AG04450 (cell line): ENCODE measurements around the gene MKI67. TPM values are rescaled to one million over a fixed set of nuclear protein-coding genes. Genes with fewer than 3 reads are reported as not detected.

Experiments used
- CTCF ChIA-PET: fragments of 300-600, 350-600 bp; formaldehyde crosslinking; extraction: SDS; loops from one replicate; lab custom pipeline; 2022; ENCODE audit warnings: antibody characterized with exemption, inconsistent platforms; lab: Charles Lee
- POLR2A ChIA-PET: fragments of 350-600 bp; formaldehyde crosslinking; extraction: SDS; loops from one replicate; lab custom pipeline; 2021; ENCODE audit warnings: antibody characterized with exemption, inconsistent platforms; lab: Yijun Ruan, JAX
- DNase-seq: peaks from one replicate; pipeline ENCODE4 v3.0.0-alpha.2; 2011; ENCODE audit warnings: low read depth, low spot score
- H3K27ac ChIP-seq: one replicate; pipeline ENCODE4 v1.5.1; 2012; ENCODE audit warnings: low read depth, low read length, control low read depth
- H3K27me3 ChIP-seq: one replicate; pipeline ENCODE4 v1.6.0; 2012; ENCODE audit warnings: low read length; ENCODE audit not compliant: control insufficient read depth, insufficient read depth
- H3K4me3 ChIP-seq: 2 replicates; pipeline ENCODE4 v1.5.1; 2011; ENCODE audit warnings: mild to moderate bottlenecking, low read depth, low read length, control low read depth
- H3K9me3 ChIP-seq: 2 replicates; pipeline ENCODE4 v1.5.1; 2012; ENCODE audit warnings: low read length; ENCODE audit not compliant: control insufficient read depth, insufficient read depth
- CTCF ChIP-seq: IDR thresholded peaks from 2 replicates; pipeline ENCODE4 v1.5.1; 2011; ENCODE audit warnings: low read depth, low read length, control low read depth, inconsistent platforms
- polyA plus RNA-seq: library from polyadenylated mRNA; depleted of rRNA; stranded (reverse); fragments of >200 nt; gene quantifications from 2 replicates; pipeline ENCODE4 v1.2.3, GENCODE V29; 2011

Gene MKI67
- polyA plus RNA-seq, 1 experiment, result 10.3 TPM

GRCh38 chr10:128054163-128054970, 71.9 kb downstream of the MKI67 start:
- Histone ChIP-seq H3K27me3 (no peaks in the 10 kb centered on the region), H3K27ac (no peak overlapping the region), H3K9me3 (no peaks in the 10 kb centered on the region; the same call in 1 of the 2 replicates), H3K4me3 (no peak overlapping the region)
- DNase-seq, result no peak
- ChIA-PET CTCF (interaction anchor here (1.3 kb wide), 1 partner anchor 19 kb away, joined by 6 read pairs; no protein-coding TSS in a partner anchor), POLR2A (no interaction called here)
- no peak for TF ChIP-seq CTCF

DNA sequence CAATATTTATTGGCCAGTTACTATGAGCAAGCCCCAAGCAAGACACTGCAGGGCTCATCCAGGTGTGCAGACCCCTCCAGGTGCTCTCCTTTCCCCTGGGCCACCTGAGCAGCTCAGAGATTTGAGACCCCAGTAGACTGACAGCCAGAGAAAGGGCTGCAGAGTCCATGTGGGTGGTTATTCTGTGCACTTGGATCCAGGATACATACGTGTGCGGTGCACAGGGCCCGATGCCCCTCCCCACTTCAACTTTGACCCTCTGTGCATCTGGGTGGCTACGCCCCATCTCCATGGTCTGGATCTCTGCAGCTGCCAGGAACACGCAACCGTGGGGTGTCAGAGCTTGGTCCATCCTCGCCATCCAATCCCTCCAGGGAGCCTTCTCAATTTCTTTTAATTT, 72.9 kb downstream of the MKI67 start:
- ChIA-PET POLR2A (no interaction called here), CTCF (interaction anchor here (0.8 kb wide), 1 partner anchor 16 kb away, joined by 4 read pairs; no protein-coding TSS in a partner anchor)
- Histone ChIP-seq H3K9me3 (no peaks in the 10 kb centered on the region), H3K27ac (no peak overlapping the region), H3K27me3 (peaks cover 4% of the 10 kb centered on the region), H3K4me3 (no peak overlapping the region)
- no peak for DNase-seq
- no peak for TF ChIP-seq CTCF

- peaks cover 4% of the 10 kb centered on the region for H3K27me3 ChIP-seq
- POLR2A ChIA-PET, result no interaction called here
These were observed 73.5 kb downstream of the MKI67 start for GRCh38 chr10:128052696-128053095.

GRCh38 chr10:128051548-128051947, 74.7 kb downstream of the MKI67 start:
- CTCF ChIA-PET, result interaction anchor here (0.6 to 1.0 kb wide), 2 partner anchors 10 to 18 kb away, joined by 3 to 11 read pairs; no protein-coding TSS in a partner anchor

More at GRCh38 chr10:128052696-128053095, 73.5 kb downstream of the MKI67 start:
- H3K27ac ChIP-seq, result no peak overlapping the region
- no peak for DNase-seq
- no peak overlapping the region for H3K4me3 ChIP-seq
- CTCF ChIA-PET, result interaction anchor here (0.8 to 1.0 kb wide), 2 partner anchors 16 to 17 kb away, joined by 3 to 4 read pairs; no protein-coding TSS in a partner anchor
- no peaks in the 10 kb centered on the region for H3K9me3 ChIP-seq
- no peak for TF ChIP-seq CTCF

More at GRCh38 chr10:128051548-128051947, 74.7 kb downstream of the MKI67 start:
- Histone ChIP-seq H3K9me3 (no peaks in the 10 kb centered on the region; the same call in 1 of the 2 replicates), H3K4me3 (no peak overlapping the region), H3K27ac (no peak overlapping the region), H3K27me3 (peaks cover 4% of the 10 kb centered on the region)
- POLR2A ChIA-PET, result no interaction called here
- no peak for TF ChIP-seq CTCF
- DNase-seq, result no peak
